Vagina (tissue), 2 donors: ENCODE results near the gene PHRF1. TPM values are rescaled to one million over a fixed set of nuclear protein-coding genes. Genes with fewer than 3 reads are reported as not detected.

Source experiments
- DNase-seq, 2 donors: peaks; one replicate each; pipeline ENCODE4 v3.0.0-alpha.2; 2017; ENCODE audit errors: extremely low spot score in 2 of 2
- H3K27ac ChIP-seq: fragments of 200-600 bp; sonication (generic); one replicate; pipeline ENCODE4 v1.5.1; 2019
- H3K27me3 ChIP-seq: fragments of 200-600 bp; sonication (generic); one replicate; pipeline ENCODE4 v1.5.1; 2019
- H3K36me3 ChIP-seq, 2 donors: fragments of 200-600 bp; sonication (generic); one replicate each; pipeline ENCODE4 v1.5.1; 2017 to 2019
- H3K4me1 ChIP-seq: fragments of 200-600 bp; sonication (generic); one replicate; pipeline ENCODE4 v1.5.1; 2019
- H3K4me3 ChIP-seq, 2 donors: fragments of 200-600 bp; sonication (generic); 1 replicate in 1 of 2; 2 replicates in 1 of 2; pipeline ENCODE4 v1.5.1; 2016 to 2019
- H3K9me3 ChIP-seq: fragments of 200-600 bp; sonication (generic); one replicate; pipeline ENCODE4 v1.5.1; 2019
- CTCF ChIP-seq, 3 experiments: fragments of 450-650 bp in 2 of 3; fragments of 200-600 bp in 1 of 3; sonication (generic) in 1 of 3; IDR thresholded peaks; one replicate each; pipeline ENCODE4 v1.5.1; 2017 to 2019; ENCODE audit warnings: antibody characterized with exemption in 3 of 3, mild to moderate bottlenecking in 2 of 3, moderate library complexity in 2 of 3
- POLR2A ChIP-seq, 2 donors: fragments of 450-650 bp; IDR thresholded peaks; one replicate each; pipeline ENCODE4 v1.6.1; 2017; ENCODE audit warnings: antibody characterized with exemption in 2 of 2, mild to moderate bottlenecking in 2 of 2, moderate library complexity in 2 of 2
- POLR2AphosphoS5 ChIP-seq, 2 donors: sonication (generic); formaldehyde crosslinking; IDR thresholded peaks; one replicate each; pipeline ENCODE4 v1.9.0; 2017; ENCODE audit warnings: antibody characterized with exemption in 2 of 2, mild to moderate bottlenecking in 2 of 2, low read depth in 1 of 2; ENCODE audit not compliant: insufficient read depth in 1 of 2
- intact Hi-C: fragments of 100-400 bp; cut with DNase I; formaldehyde crosslinking; loops from one replicate; pipeline ENCODE4 v1.15.1; 2023
- total RNA-seq: library from RNA; depleted of rRNA; stranded (reverse); fragments of >200 nt; gene quantifications from one replicate; pipeline ENCODE4 v1.2.3, GENCODE V29; 2016

Gene PHRF1
- total RNA-seq, 1 donor from 2014 or later, result 26.0 TPM

- peaks cover 5% of the 10 kb centered on the region for H3K4me1 ChIP-seq
- H3K27ac ChIP-seq, result no peak within 1 kb of the TSS
- no peaks in the 10 kb centered on the region for H3K9me3 ChIP-seq
- intact Hi-C loops, result no loop called here
- no peak within 1 kb of the TSS for H3K4me3 ChIP-seq
- no peaks in the 10 kb centered on the region for H3K36me3 ChIP-seq
- no peak for DNase-seq
- TF ChIP-seq POLR2A (IDR thresholded peaks at IDR 0.05) (no peak), POLR2AphosphoS5 (IDR thresholded peaks at IDR 0.05; ENCODE audit: insufficient read depth in 1 of 2, low read depth in 1 of 2) (no peak), CTCF (IDR thresholded peaks at IDR 0.05) (no peak)
- H3K27me3 ChIP-seq, result no peaks in the 10 kb centered on the region
Measured at GRCh38 chr11:624705-625635, 48.7 kb downstream of the PHRF1 start, which contains the start of gene CDHR5. Gene CDHR5 (minus strand): TSS chr11:624955. CDS start chr11:624902, 53 bp downstream.

GRCh38 chr11:625636-626268 lies 49.5 kb downstream of the PHRF1 start:
- no peaks in the 10 kb centered on the region for H3K27me3 ChIP-seq

GRCh38 chr11:626475-627307 lies 50.4 kb downstream of the PHRF1 start, which contains the start of gene SCT:
Gene SCT (minus strand): TSS chr11:627181. CDS start chr11:627143, 38 bp downstream.
- Histone ChIP-seq H3K9me3 (no peaks in the 10 kb centered on the region), H3K27me3 (no peaks in the 10 kb centered on the region), H3K4me1 (peaks cover 5% of the 10 kb centered on the region), H3K4me3 (no peak within 1 kb of the TSS), H3K27ac (no peak within 1 kb of the TSS), H3K36me3 (no peaks in the 10 kb centered on the region)
- no peak for TF ChIP-seq POLR2AphosphoS5 (IDR thresholded peaks at IDR 0.05; ENCODE audit: insufficient read depth in 1 of 2, low read depth in 1 of 2)
- TF ChIP-seq CTCF (IDR thresholded peaks at IDR 0.05), result no peak
- TF ChIP-seq POLR2A (IDR thresholded peaks at IDR 0.05), result no peak
- no peak for DNase-seq
- intact Hi-C loops, result no loop called here

More at GRCh38 chr11:625636-626268, 49.5 kb downstream of the PHRF1 start:
- Histone ChIP-seq H3K4me3 (no peak overlapping the region), H3K4me1 (peaks cover 5% of the 10 kb centered on the region), H3K9me3 (no peaks in the 10 kb centered on the region), H3K27ac (no peak overlapping the region), H3K36me3 (no peaks in the 10 kb centered on the region)
- TF ChIP-seq CTCF (IDR thresholded peaks at IDR 0.05) (no peak), POLR2A (IDR thresholded peaks at IDR 0.05) (no peak)
- intact Hi-C loops, result no loop called here
- DNase-seq, result no peak

- Histone ChIP-seq H3K9me3 (no peaks in the 10 kb centered on the region), H3K4me1 (peaks cover 5% of the 10 kb centered on the region), H3K27ac (no peak overlapping the region), H3K4me3 (no peak overlapping the region), H3K27me3 (no peaks in the 10 kb centered on the region), H3K36me3 (no peaks in the 10 kb centered on the region)
- DNase-seq, result no peak
- TF ChIP-seq POLR2A (IDR thresholded peaks at IDR 0.05) (no peak), CTCF (IDR thresholded peaks at IDR 0.05) (no peak), POLR2AphosphoS5 (IDR thresholded peaks at IDR 0.05; ENCODE audit: insufficient read depth in 1 of 2, low read depth in 1 of 2) (no peak)
- intact Hi-C loops, result no loop called here
Measured at GRCh38 chr11:627308-627576, 51.0 kb downstream of the PHRF1 start.
